ENCODE measurements around the gene GPR37. TPM values are rescaled to one million over a fixed set of nuclear protein-coding genes. Genes with fewer than 3 reads are reported as not detected.

GPR37 gene
- total RNA-seq, 1 donor: 7.0 TPM

DNA sequence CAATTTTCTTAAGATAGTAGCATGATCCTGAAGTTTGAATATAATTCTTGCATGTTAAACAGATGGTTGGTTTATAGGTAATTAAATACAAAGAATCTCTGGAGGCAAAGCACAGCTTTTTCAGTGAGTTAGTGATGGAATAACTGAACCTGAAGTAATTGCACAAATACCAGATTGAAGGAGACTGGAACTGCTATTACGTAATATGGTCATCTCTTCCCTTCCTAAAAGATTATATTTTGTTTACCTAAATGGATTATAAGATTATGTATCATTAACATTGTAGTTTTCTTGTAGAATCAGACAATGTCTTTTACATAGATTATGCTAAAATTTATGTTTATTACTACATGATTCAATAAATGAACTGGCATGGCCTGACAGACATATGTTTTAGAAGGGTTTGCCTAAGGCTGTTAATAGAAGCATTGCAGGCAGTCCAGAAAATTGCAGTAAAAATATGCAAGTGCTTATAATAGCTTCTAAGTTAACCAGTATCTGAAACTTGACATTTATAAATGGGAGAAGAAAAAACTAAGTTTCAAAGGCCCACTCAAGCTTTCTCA is 35.8 kb upstream of the GPR37 start:
- no peak for DNase-seq (ENCODE audit: low read depth)
- TF ChIP-seq, protein P1, sequence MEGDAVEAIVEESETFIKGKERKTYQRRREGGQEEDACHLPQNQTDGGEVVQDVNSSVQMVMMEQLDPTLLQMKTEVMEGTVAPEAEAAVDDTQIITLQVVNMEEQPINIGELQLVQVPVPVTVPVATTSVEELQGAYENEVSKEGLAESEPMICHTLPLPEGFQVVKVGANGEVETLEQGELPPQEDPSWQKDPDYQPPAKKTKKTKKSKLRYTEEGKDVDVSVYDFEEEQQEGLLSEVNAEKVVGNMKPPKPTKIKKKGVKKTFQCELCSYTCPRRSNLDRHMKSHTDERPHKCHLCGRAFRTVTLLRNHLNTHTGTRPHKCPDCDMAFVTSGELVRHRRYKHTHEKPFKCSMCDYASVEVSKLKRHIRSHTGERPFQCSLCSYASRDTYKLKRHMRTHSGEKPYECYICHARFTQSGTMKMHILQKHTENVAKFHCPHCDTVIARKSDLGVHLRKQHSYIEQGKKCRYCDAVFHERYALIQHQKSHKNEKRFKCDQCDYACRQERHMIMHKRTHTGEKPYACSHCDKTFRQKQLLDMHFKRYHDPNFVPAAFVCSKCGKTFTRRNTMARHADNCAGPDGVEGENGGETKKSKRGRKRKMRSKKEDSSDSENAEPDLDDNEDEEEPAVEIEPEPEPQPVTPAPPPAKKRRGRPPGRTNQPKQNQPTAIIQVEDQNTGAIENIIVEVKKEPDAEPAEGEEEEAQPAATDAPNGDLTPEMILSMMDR (IDR thresholded peaks at IDR 0.05; ENCODE audit: insufficient read depth, low read length): no peak
- no peak overlapping the region for H3K4me3 ChIP-seq (ENCODE audit: low read depth, low read length)

DNA sequence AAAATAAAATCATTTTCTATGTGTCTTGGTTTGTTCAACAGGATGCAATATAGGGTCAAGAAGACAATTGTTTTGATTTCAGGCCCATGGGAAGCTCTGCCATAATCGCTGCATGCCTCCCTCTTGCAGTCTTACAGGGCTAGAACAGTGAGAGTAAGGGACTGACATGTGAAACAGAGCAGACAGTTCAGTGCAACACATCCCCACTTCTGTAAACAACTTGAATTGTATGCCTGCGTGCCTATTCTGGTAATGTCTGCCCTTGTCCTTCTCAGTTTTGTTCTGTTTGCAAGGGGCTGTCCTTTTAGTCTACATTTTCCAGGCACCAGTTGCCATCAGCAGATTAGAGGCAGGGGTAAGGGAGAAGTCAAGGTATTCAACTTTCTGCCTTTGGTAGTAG is 34.8 kb upstream of the GPR37 start:
- H3K4me3 ChIP-seq (ENCODE audit: low read depth, low read length): no peak overlapping the region
- TF ChIP-seq, protein P1 (IDR thresholded peaks at IDR 0.05; ENCODE audit: insufficient read depth, low read length): no peak
- no peak for DNase-seq (ENCODE audit: low read depth)

GRCh38 chr7:124799448-124799847 is 33.9 kb upstream of the GPR37 start:
- TF ChIP-seq, protein P1 (IDR thresholded peaks at IDR 0.05; ENCODE audit: insufficient read depth, low read length): no peak

GRCh38 chr7:124796771-124797170 is 31.2 kb upstream of the GPR37 start:
- no peak overlapping the region for H3K4me3 ChIP-seq (ENCODE audit: low read depth, low read length)
- TF ChIP-seq, protein P1 (IDR thresholded peaks at IDR 0.05; ENCODE audit: insufficient read depth, low read length): no peak
- DNase-seq (ENCODE audit: low read depth): no peak

More at GRCh38 chr7:124799448-124799847, 33.9 kb upstream of the GPR37 start:
- no peak overlapping the region for H3K4me3 ChIP-seq (ENCODE audit: low read depth, low read length)
- no peak for DNase-seq (ENCODE audit: low read depth)

DNA sequence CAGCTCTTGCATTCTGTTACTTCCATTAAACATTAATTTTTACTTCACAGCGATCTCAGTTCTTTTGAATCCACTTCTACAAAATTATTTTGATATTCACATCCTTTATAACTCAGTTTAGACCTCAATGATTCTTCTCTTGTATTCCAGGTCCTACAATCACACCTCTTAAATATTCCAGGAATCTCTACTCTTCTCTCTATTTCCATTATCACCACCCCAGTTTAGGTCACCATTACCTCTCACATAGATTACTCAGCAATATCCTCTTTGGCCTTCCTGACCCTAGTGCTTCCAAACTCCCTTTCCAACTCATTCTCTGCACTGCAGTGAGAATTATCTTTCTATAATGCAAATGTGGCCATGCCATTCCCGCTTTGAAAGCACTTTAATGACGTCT is 27.1 kb upstream of the GPR37 start:
- no peak for DNase-seq (ENCODE audit: low read depth)
- no peak overlapping the region for H3K4me3 ChIP-seq (ENCODE audit: low read depth, low read length)
- TF ChIP-seq, protein P1 (IDR thresholded peaks at IDR 0.05; ENCODE audit: insufficient read depth, low read length): no peak

DNA sequence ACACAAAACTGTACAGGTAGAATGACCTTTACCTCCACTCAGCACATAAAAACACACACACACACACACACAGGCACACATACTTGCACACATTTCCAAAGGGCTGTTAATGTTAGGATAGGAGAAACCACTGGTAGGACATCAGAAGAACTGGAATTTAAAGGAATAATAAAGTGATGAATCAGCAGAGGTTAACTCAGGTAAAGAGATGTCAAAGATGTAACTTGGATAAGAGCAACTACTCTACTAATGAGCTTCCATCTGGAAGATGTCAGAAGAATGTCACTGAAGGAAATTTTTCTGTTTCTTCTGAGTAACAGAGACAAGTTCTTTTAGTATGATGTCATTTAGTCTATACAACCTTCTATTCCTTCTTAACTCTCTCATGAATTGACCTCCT is 26.4 kb upstream of the GPR37 start:
- no peak overlapping the region for H3K4me3 ChIP-seq (ENCODE audit: low read depth, low read length)
- TF ChIP-seq, protein P1 (IDR thresholded peaks at IDR 0.05; ENCODE audit: insufficient read depth, low read length): no peak
- no peak for DNase-seq (ENCODE audit: low read depth)

- DNase-seq (ENCODE audit: low read depth): no peak
- TF ChIP-seq, protein P1 (IDR thresholded peaks at IDR 0.05; ENCODE audit: insufficient read depth, low read length): no peak
- no peak overlapping the region for H3K4me3 ChIP-seq (ENCODE audit: low read depth, low read length)
Measured at GRCh38 chr7:124791426-124791825, 25.8 kb upstream of the GPR37 start.
